ENCODE results near the gene TGFA.

GRCh38 chr2:70535573-70535972, 18.1 kb downstream of the TGFA start:
- no peak for TF ChIP-seq EGR1 (IDR thresholded peaks at IDR 0.05; ENCODE audit: low read depth)
- TF ChIP-seq, protein P1, sequence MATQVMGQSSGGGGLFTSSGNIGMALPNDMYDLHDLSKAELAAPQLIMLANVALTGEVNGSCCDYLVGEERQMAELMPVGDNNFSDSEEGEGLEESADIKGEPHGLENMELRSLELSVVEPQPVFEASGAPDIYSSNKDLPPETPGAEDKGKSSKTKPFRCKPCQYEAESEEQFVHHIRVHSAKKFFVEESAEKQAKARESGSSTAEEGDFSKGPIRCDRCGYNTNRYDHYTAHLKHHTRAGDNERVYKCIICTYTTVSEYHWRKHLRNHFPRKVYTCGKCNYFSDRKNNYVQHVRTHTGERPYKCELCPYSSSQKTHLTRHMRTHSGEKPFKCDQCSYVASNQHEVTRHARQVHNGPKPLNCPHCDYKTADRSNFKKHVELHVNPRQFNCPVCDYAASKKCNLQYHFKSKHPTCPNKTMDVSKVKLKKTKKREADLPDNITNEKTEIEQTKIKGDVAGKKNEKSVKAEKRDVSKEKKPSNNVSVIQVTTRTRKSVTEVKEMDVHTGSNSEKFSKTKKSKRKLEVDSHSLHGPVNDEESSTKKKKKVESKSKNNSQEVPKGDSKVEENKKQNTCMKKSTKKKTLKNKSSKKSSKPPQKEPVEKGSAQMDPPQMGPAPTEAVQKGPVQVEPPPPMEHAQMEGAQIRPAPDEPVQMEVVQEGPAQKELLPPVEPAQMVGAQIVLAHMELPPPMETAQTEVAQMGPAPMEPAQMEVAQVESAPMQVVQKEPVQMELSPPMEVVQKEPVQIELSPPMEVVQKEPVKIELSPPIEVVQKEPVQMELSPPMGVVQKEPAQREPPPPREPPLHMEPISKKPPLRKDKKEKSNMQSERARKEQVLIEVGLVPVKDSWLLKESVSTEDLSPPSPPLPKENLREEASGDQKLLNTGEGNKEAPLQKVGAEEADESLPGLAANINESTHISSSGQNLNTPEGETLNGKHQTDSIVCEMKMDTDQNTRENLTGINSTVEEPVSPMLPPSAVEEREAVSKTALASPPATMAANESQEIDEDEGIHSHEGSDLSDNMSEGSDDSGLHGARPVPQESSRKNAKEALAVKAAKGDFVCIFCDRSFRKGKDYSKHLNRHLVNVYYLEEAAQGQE (IDR thresholded peaks at IDR 0.05; ENCODE audit: low read depth), result no peak

Measured in HCT116 (cell line).